GM12865 (cell line): ENCODE data around the gene HIRA.

Source experiments
- DNase-seq: peaks from one replicate; pipeline ENCODE4 v3.0.0; 2010; ENCODE audit warnings: low read depth
- H3K4me3 ChIP-seq: 2 replicates; pipeline ENCODE4 v1.5.1; 2011; ENCODE audit warnings: mild to moderate bottlenecking, low read depth, low read length, control low read depth
- CTCF ChIP-seq: IDR thresholded peaks from 2 replicates; pipeline ENCODE4 v1.5.1; 2011; ENCODE audit warnings: low read length, control low read depth, low read depth, inconsistent platforms; ENCODE audit not compliant: insufficient read depth; ENCODE audit errors: missing control alignments

Gene HIRA

GRCh38 chr22:19407649-19408606 lies 23.6 kb downstream of the HIRA start:
- no peak for DNase-seq
- no peak overlapping the region for H3K4me3 ChIP-seq
- TF ChIP-seq CTCF, result no peak

GRCh38 chr22:19406846-19407245 lies 24.7 kb downstream of the HIRA start:
- DNase-seq, result no peak
- TF ChIP-seq CTCF, result no peak
- no peak overlapping the region for H3K4me3 ChIP-seq

- no peak overlapping the region for H3K4me3 ChIP-seq
- DNase-seq, result no peak
- TF ChIP-seq CTCF, result no peak
Measured at GRCh38 chr22:19406281-19406811, 25.2 kb downstream of the HIRA start.

GRCh38 chr22:19405652-19406051 lies 25.9 kb downstream of the HIRA start:
- H3K4me3 ChIP-seq, result no peak overlapping the region
- no peak for DNase-seq
- TF ChIP-seq CTCF, result no peak

- TF ChIP-seq CTCF, result no peak
- no peak overlapping the region for H3K4me3 ChIP-seq
- no peak for DNase-seq
Measured at GRCh38 chr22:19405133-19405532, 26.4 kb downstream of the HIRA start.

GRCh38 chr22:19404676-19405075 lies 26.9 kb downstream of the HIRA start:
- DNase-seq, result no peak
- no peak for TF ChIP-seq CTCF
- no peak overlapping the region for H3K4me3 ChIP-seq

GRCh38 chr22:19402642-19403191 lies 28.8 kb downstream of the HIRA start:
- no peak for DNase-seq
- no peak for TF ChIP-seq CTCF
- no peak overlapping the region for H3K4me3 ChIP-seq
